Neural cell (in vitro differentiated cells): ENCODE data around the gene BCO1.

ENCODE experiments used
- EP300 ChIP-seq: fragments of 450-650 bp; conservative IDR thresholded peaks from 2 replicates; pipeline ENCODE4 v1.6.1; 2014; ENCODE audit warnings: antibody characterized with exemption, mild to moderate bottlenecking, moderate library complexity; ENCODE audit not compliant: poor library complexity, severe bottlenecking
- EZH2 ChIP-seq: fragments of 200-600, 300-800 bp; shearing (Covaris generic), sonication (generic); IDR thresholded peaks from 2 replicates; pipeline ENCODE4 v1.6.1; 2014; ENCODE audit warnings: antibody characterized with exemption, low read length, borderline replicate concordance, mild to moderate bottlenecking; ENCODE audit not compliant: insufficient read depth, poor library complexity, severe bottlenecking
- POLR2AphosphoS5 ChIP-seq: IDR thresholded peaks from 2 replicates; pipeline ENCODE4 v1.6.1; 2012
- TAF1 ChIP-seq: IDR thresholded peaks from 2 replicates; pipeline ENCODE4 v1.6.1; 2012; ENCODE audit warnings: low read depth
- TF ChIP-seq, protein P1 (sequence below): fragments of 450-650 bp; IDR thresholded peaks from 2 replicates; pipeline ENCODE4 v1.5.1; 2014; ENCODE audit warnings: antibody characterized with exemption, mild to moderate bottlenecking, moderate library complexity; ENCODE audit not compliant: poor library complexity, severe bottlenecking
- TF ChIP-seq, protein P2 (sequence below): IDR thresholded peaks from 2 replicates; pipeline ENCODE4 v1.6.1; 2012; ENCODE audit warnings: borderline replicate concordance

DNA sequence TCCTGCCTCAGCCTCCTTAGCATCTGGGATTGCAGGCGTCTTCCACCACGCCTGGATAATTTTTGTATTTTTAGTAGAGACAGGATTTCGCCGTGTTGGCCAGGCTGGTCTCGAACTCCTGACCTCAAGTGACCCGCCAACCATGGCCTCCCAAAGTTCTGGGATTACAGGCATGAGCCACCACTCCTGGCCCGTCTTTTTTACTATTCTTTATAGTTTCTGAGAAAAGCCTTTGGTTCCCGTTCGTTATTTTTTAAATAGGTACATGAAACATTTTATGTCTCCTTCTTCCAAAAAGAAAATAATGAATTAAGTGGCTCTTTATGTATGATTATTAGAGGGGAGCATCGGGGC lies 570 bp upstream of the BCO1 start:
- TF ChIP-seq, protein P1, sequence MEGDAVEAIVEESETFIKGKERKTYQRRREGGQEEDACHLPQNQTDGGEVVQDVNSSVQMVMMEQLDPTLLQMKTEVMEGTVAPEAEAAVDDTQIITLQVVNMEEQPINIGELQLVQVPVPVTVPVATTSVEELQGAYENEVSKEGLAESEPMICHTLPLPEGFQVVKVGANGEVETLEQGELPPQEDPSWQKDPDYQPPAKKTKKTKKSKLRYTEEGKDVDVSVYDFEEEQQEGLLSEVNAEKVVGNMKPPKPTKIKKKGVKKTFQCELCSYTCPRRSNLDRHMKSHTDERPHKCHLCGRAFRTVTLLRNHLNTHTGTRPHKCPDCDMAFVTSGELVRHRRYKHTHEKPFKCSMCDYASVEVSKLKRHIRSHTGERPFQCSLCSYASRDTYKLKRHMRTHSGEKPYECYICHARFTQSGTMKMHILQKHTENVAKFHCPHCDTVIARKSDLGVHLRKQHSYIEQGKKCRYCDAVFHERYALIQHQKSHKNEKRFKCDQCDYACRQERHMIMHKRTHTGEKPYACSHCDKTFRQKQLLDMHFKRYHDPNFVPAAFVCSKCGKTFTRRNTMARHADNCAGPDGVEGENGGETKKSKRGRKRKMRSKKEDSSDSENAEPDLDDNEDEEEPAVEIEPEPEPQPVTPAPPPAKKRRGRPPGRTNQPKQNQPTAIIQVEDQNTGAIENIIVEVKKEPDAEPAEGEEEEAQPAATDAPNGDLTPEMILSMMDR = no peak
- TF ChIP-seq EP300 (no peak), EZH2 (no peak), TAF1 (no peak), POLR2AphosphoS5 (no peak)
- TF ChIP-seq, protein P2, sequence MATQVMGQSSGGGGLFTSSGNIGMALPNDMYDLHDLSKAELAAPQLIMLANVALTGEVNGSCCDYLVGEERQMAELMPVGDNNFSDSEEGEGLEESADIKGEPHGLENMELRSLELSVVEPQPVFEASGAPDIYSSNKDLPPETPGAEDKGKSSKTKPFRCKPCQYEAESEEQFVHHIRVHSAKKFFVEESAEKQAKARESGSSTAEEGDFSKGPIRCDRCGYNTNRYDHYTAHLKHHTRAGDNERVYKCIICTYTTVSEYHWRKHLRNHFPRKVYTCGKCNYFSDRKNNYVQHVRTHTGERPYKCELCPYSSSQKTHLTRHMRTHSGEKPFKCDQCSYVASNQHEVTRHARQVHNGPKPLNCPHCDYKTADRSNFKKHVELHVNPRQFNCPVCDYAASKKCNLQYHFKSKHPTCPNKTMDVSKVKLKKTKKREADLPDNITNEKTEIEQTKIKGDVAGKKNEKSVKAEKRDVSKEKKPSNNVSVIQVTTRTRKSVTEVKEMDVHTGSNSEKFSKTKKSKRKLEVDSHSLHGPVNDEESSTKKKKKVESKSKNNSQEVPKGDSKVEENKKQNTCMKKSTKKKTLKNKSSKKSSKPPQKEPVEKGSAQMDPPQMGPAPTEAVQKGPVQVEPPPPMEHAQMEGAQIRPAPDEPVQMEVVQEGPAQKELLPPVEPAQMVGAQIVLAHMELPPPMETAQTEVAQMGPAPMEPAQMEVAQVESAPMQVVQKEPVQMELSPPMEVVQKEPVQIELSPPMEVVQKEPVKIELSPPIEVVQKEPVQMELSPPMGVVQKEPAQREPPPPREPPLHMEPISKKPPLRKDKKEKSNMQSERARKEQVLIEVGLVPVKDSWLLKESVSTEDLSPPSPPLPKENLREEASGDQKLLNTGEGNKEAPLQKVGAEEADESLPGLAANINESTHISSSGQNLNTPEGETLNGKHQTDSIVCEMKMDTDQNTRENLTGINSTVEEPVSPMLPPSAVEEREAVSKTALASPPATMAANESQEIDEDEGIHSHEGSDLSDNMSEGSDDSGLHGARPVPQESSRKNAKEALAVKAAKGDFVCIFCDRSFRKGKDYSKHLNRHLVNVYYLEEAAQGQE = no peak
